BJ (cell line): ENCODE measurements around the gene SYPL2. TPM values are rescaled to one million over a fixed set of nuclear protein-coding genes. Genes with fewer than 3 reads are reported as not detected.

Source experiments
- CTCF ChIA-PET: fragments of 350-600 bp; formaldehyde crosslinking; extraction: SDS; loops from one replicate; lab custom pipeline; 2021; ENCODE audit warnings: antibody characterized with exemption, inconsistent platforms; lab: Yijun Ruan, JAX
- POLR2A ChIA-PET: fragments of 300-600 bp; sonication (Branson Sonifier 250); formaldehyde crosslinking; extraction: SDS; loops from one replicate; lab custom pipeline; 2021; ENCODE audit warnings: antibody characterized with exemption; lab: Charles Lee
- DNase-seq: peaks from one replicate; pipeline ENCODE4 v3.0.0-alpha.2; 2011; ENCODE audit warnings: low read depth
- H3K27me3 ChIP-seq: 2 replicates; pipeline ENCODE4 v1.6.0; 2011; ENCODE audit warnings: low read length; ENCODE audit not compliant: control insufficient read depth, insufficient read depth
- H3K36me3 ChIP-seq: 2 replicates; pipeline ENCODE4 v1.5.1; 2011; ENCODE audit warnings: low read length; ENCODE audit not compliant: control insufficient read depth, insufficient read depth
- H3K4me3 ChIP-seq: 2 replicates; pipeline ENCODE4 v1.5.1; 2011; ENCODE audit warnings: low read depth, mild to moderate bottlenecking, control low read depth, low read length
- polyA minus RNA-seq: library from RNA; depleted of rRNA, polyadenylated mRNA; stranded (reverse); fragments of >200 nt; gene quantifications from 2 replicates; pipeline ENCODE4 v1.2.3, GENCODE V29; 2011; rRNA and poly(A)+ RNA removed
- polyA plus RNA-seq: library from polyadenylated mRNA; depleted of rRNA; stranded (reverse); fragments of >200 nt; gene quantifications from 2 replicates; pipeline ENCODE4 v1.2.3, GENCODE V29; 2011; rRNA removed
- TF ChIP-seq, protein P1 (sequence below): IDR thresholded peaks from 2 replicates; pipeline ENCODE4 v1.5.1; 2011; ENCODE audit warnings: low read depth, mild to moderate bottlenecking, control low read depth, inconsistent platforms, low read length, moderate library complexity; ENCODE audit not compliant: insufficient read depth

The SYPL2 gene
- 58.8 and 73.1 TPM in 2 replicates for polyA plus RNA-seq
- 27.8 and 31.3 TPM in 2 replicates for polyA minus RNA-seq

GRCh38 chr1:109466452-109467300 lies at the start of gene SYPL2:
TSS of gene SYPL2 (plus strand) at chr1:109466546. CDS start at chr1:109466844, 298 bp downstream.
- POLR2A ChIA-PET = no interaction called here

GRCh38 chr1:109423498-109423897 lies 42.8 kb upstream of the SYPL2 start:
- no peak for DNase-seq
- ChIA-PET POLR2A (no interaction called here), CTCF (interaction anchor here (0.6 to 3.4 kb wide), 3 partner anchors 70 to 572 kb away, joined by 3 to 17 read pairs (median 3); partner anchors contain the start of gene CYB561D1)
- TF ChIP-seq, protein P1, sequence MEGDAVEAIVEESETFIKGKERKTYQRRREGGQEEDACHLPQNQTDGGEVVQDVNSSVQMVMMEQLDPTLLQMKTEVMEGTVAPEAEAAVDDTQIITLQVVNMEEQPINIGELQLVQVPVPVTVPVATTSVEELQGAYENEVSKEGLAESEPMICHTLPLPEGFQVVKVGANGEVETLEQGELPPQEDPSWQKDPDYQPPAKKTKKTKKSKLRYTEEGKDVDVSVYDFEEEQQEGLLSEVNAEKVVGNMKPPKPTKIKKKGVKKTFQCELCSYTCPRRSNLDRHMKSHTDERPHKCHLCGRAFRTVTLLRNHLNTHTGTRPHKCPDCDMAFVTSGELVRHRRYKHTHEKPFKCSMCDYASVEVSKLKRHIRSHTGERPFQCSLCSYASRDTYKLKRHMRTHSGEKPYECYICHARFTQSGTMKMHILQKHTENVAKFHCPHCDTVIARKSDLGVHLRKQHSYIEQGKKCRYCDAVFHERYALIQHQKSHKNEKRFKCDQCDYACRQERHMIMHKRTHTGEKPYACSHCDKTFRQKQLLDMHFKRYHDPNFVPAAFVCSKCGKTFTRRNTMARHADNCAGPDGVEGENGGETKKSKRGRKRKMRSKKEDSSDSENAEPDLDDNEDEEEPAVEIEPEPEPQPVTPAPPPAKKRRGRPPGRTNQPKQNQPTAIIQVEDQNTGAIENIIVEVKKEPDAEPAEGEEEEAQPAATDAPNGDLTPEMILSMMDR = no peak
- peaks cover 6% of the 10 kb centered on the region for H3K36me3 ChIP-seq
- no peaks in the 10 kb centered on the region for H3K27me3 ChIP-seq
- no peak overlapping the region for H3K4me3 ChIP-seq

More at GRCh38 chr1:109466452-109467300, at the start of gene SYPL2:
- Histone ChIP-seq H3K36me3 (no peaks in the 10 kb centered on the region), H3K4me3 (peak within 1 kb of the TSS; percentile 83), H3K27me3 (no peaks in the 10 kb centered on the region)
- CTCF ChIA-PET = interaction anchor here (0.5 to 1.2 kb wide), 3 partner anchors 17 to 62 kb away, joined by 3 to 5 read pairs (median 4); no protein-coding TSS in a partner anchor
- DNase-seq = no peak
- TF ChIP-seq, protein P1 = no peak

DNA sequence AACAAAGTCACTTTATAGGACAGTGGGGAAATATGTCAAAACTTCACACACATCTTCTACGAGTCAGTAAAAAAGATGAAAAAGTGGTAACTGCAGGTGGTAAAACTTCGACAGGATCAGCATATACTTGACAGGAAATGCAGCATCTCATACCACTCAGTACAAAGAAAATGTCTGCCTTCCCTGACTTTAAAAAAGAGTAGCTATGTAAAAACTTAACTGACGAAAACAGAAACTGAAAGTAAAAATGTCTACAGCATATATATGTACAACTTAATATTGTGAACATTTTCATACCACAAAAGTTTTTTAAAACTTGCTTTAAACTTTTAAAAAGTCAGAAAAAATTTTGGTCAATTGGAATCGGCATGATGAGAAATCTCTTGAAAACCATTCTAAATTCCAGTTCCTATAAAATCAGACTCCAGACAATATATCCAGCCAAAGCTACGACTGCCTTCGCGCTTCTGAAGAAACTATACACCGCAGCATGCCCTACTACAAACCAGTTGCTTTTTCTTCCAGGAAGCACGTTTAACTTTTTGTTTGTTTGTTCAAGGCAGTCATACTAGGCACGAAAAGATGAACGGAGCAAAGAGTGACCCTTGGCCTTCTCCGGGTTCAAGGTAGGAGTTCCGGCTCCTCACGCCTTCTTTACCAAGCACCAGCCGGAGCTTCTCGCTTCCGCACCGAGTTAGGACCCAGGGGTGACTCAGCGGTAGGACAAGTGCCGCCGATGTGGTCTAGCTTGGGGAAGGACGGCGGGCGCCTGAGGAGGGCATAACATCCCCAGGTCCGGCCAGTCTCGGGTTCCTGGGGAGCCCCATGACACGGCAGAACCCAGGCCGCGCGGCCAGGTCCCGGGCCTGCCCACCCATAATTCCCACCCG lies 40.7 kb upstream of the SYPL2 start:
- DNase-seq = no peak
- Histone ChIP-seq H3K27me3 (no peaks in the 10 kb centered on the region), H3K36me3 (peaks cover 4% of the 10 kb centered on the region), H3K4me3 (peak overlapping the region; percentile 77)
- ChIA-PET CTCF (interaction anchor here (0.7 to 4.5 kb wide), 7 partner anchors 33 to 107 kb away, joined by 3 to 22 read pairs (median 7); partner anchors contain the start of gene CYB561D1), POLR2A (interaction anchor here (0.5 kb wide), 2 partner anchors 21 to 43 kb away, joined by 5 to 8 read pairs; no protein-coding TSS in a partner anchor)
- TF ChIP-seq, protein P1 = no peak

DNA sequence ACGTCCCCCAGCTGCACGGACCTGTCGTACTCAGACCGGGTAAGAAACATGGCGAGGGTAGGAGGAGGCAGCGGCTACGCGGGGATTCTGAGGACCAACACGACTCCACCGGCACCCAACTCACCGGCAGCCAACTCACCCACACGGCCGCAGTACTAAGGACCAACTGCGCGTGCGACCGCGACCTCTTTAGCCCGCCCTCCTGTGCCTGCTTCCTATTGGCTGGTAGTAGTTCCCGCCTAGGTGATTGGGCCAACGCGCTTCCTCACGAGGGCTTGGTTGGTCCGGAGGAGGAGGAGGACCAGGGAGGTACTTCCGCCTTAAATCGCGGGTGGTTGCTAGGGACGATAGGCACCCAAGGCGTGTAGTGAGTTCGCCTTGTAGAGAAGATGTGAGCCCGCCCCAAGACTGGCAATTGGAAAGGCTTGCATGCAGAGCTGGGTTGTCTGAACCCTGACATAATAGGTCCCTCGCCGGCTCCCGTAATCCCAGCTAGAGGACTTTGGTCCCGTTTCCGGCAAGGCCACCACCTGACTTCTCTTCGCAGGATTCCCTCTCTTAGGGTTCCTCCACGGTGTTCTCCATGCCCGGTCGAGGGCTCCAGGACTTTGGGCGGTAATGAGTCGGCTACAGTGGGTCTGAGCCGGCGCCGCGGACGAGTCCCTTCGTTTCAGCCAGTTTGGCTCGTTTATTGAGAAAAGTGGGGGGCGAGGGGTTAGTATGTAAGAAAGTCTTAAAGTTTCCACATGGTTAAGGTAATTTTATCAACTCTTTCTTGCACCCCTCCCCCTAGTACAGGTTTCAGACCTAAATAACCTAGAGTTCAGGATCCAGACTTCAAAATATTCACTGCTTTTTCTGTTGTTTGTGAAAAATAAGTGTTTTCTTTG lies 39.8 kb upstream of the SYPL2 start, which contains the start of gene PSMA5:
Gene PSMA5 (minus strand): TSS at position 168 of the 890 bp plus-strand sequence. CDS start 118 bp downstream, at position 50.
- ChIA-PET CTCF (interaction anchor here (1.7 to 4.5 kb wide), 6 partner anchors 34 to 106 kb away, joined by 3 to 22 read pairs (median 10); partner anchors contain the start of gene CYB561D1), POLR2A (interaction anchor here (0.5 to 1.1 kb wide), 2 partner anchors 42 to 67 kb away, joined by 5 to 26 read pairs; partner anchors contain the start of gene CYB561D1)
- Histone ChIP-seq H3K27me3 (no peaks in the 10 kb centered on the region), H3K4me3 (peak within 1 kb of the TSS; percentile 77), H3K36me3 (no peaks in the 10 kb centered on the region)
- peak; percentile 98 for DNase-seq
- TF ChIP-seq, protein P1 = no peak
